SK-N-MC (cell line): ENCODE results near the gene B3GNT7.
"Not testable (repeated sequence)": the region's sequence is repeated elsewhere in the genome, so short reads cannot be mapped to it uniquely, and the experiment has no call there.

Experiments
- EZH2 ChIP-seq: fragments of 200-600 bp; sonication (generic); IDR thresholded peaks from one replicate; pipeline ENCODE4 v1.6.1; 2017; ENCODE audit warnings: antibody characterized with exemption
- FOXP2 ChIP-seq: optimal IDR thresholded peaks from 2 replicates; pipeline ENCODE3; 2011; ENCODE audit warnings: mild to moderate bottlenecking, moderate library complexity; ENCODE audit not compliant: insufficient read depth; ENCODE audit errors: extremely low read length, control extremely low read depth
- POLR2AphosphoS5 ChIP-seq: IDR thresholded peaks from 2 replicates; pipeline ENCODE4 v1.6.1; 2012; ENCODE audit warnings: mild to moderate bottlenecking, low read depth, low read length, borderline replicate concordance

- TF ChIP-seq EZH2, POLR2AphosphoS5, FOXP2: not testable (repeated sequence)
These were observed 12.2 kb downstream of the B3GNT7 start for GRCh38 chr2:231407686-231408085.
